Trophoblast cell (in vitro differentiated cells and primary cell): ENCODE results near the gene KRTAP2-4.

Experiments
- DNase-seq, 2 donors: peaks; one replicate each; pipeline ENCODE4 v3.0.0-alpha.2; 2016
- H2AFZ ChIP-seq: 2 replicates; pipeline ENCODE4 v1.6.1; 2013; ENCODE audit warnings: low read length, moderate library complexity, mild to moderate bottlenecking; ENCODE audit not compliant: insufficient read depth, poor library complexity
- H2AK5ac ChIP-seq: 2 replicates; pipeline ENCODE4 v1.6.1; 2013; ENCODE audit warnings: mild to moderate bottlenecking, low read length
- H2BK120ac ChIP-seq: 2 replicates; pipeline ENCODE4 v1.6.1; 2013; ENCODE audit warnings: low read length, mild to moderate bottlenecking, moderate library complexity; ENCODE audit not compliant: insufficient read depth, poor library complexity
- H2BK12ac ChIP-seq: 2 replicates; pipeline ENCODE4 v1.6.1; 2013; ENCODE audit warnings: mild to moderate bottlenecking, low read length, moderate library complexity
- H2BK5ac ChIP-seq: 2 replicates; pipeline ENCODE4 v1.6.1; 2013; ENCODE audit warnings: low read length, low read depth, moderate library complexity, mild to moderate bottlenecking; ENCODE audit not compliant: poor library complexity
- H3K14ac ChIP-seq: 2 replicates; pipeline ENCODE4 v1.6.1; 2013; ENCODE audit warnings: mild to moderate bottlenecking, low read length
- H3K18ac ChIP-seq: 2 replicates; pipeline ENCODE4 v1.6.1; 2013; ENCODE audit warnings: mild to moderate bottlenecking, low read length
- H3K23ac ChIP-seq: 2 replicates; pipeline ENCODE4 v1.6.1; 2013; ENCODE audit warnings: low read length
- H3K27ac ChIP-seq: 2 replicates; pipeline ENCODE4 v1.5.1; 2013; ENCODE audit warnings: low read depth, mild to moderate bottlenecking, inconsistent platforms, low read length, moderate library complexity
- H3K27me3 ChIP-seq: 2 replicates; pipeline ENCODE4 v1.6.1; 2013; ENCODE audit warnings: inconsistent platforms, mild to moderate bottlenecking, low read length, moderate library complexity; ENCODE audit not compliant: insufficient read depth
- H3K36me3 ChIP-seq, 2 experiments: 1 replicate in 1 of 2; 2 replicates in 1 of 2; pipeline ENCODE4 v1.6.1; 2013; ENCODE audit warnings: low read length in 2 of 2, mild to moderate bottlenecking in 2 of 2, moderate library complexity in 1 of 2; ENCODE audit not compliant: insufficient read depth in 2 of 2, control insufficient read depth in 1 of 2
- H3K4ac ChIP-seq: 2 replicates; pipeline ENCODE4 v1.6.1; 2013; ENCODE audit warnings: low read depth, mild to moderate bottlenecking, low read length, moderate library complexity
- H3K4me1 ChIP-seq, 2 experiments: 1 replicate in 1 of 2; 2 replicates in 1 of 2; pipeline ENCODE4 v1.6.1; 2013; ENCODE audit warnings: low read length in 2 of 2, mild to moderate bottlenecking in 2 of 2, moderate library complexity in 1 of 2; ENCODE audit not compliant: insufficient read depth in 2 of 2, control insufficient read depth in 1 of 2
- H3K4me2 ChIP-seq: 2 replicates; pipeline ENCODE4 v1.6.1; 2013; ENCODE audit warnings: inconsistent platforms, mild to moderate bottlenecking, low read length, moderate library complexity
- H3K4me3 ChIP-seq: 2 replicates; pipeline ENCODE4 v1.5.1; 2013; ENCODE audit warnings: mild to moderate bottlenecking, low read depth, low read length, inconsistent platforms
- H3K79me1 ChIP-seq: one replicate; pipeline ENCODE4 v1.6.1; 2013; ENCODE audit warnings: low read length
- H3K79me2 ChIP-seq: 2 replicates; pipeline ENCODE4 v1.6.1; 2013; ENCODE audit warnings: low read length, mild to moderate bottlenecking; ENCODE audit not compliant: control insufficient read depth, insufficient read depth, poor library complexity
- H3K9ac ChIP-seq: 2 replicates; pipeline ENCODE4 v1.6.1; 2013; ENCODE audit warnings: mild to moderate bottlenecking, low read length
- H3K9me3 ChIP-seq: 2 replicates; pipeline ENCODE4 v1.6.1; 2013; ENCODE audit warnings: low read depth, mild to moderate bottlenecking, control low read depth, inconsistent platforms, low read length; ENCODE audit not compliant: insufficient read depth
- H4K12ac ChIP-seq: 2 replicates; pipeline ENCODE4 v1.6.1; 2013; ENCODE audit warnings: low read depth, mild to moderate bottlenecking, low read length, moderate library complexity
- H4K8ac ChIP-seq: 2 replicates; pipeline ENCODE4 v1.6.1; 2013; ENCODE audit warnings: low read depth, mild to moderate bottlenecking, low read length, moderate library complexity
- H4K91ac ChIP-seq: one replicate; pipeline ENCODE4 v1.6.1; 2013; ENCODE audit warnings: low read depth, mild to moderate bottlenecking, low read length, moderate library complexity
- WGBS: extraction: QIAGEN DNeasy Blood & Tissue Kit; methylation state at CpG from one replicate; pipeline ENCODE4 v1.1.7; 2013; ENCODE audit warnings: missing lambda C conversion rate; ENCODE audit not compliant: insufficient read length, insufficient coverage; ENCODE audit errors: extremely low coverage; 5-methylcytosine and 5-hydroxymethylcytosine counted together

Gene KRTAP2-4

DNA sequence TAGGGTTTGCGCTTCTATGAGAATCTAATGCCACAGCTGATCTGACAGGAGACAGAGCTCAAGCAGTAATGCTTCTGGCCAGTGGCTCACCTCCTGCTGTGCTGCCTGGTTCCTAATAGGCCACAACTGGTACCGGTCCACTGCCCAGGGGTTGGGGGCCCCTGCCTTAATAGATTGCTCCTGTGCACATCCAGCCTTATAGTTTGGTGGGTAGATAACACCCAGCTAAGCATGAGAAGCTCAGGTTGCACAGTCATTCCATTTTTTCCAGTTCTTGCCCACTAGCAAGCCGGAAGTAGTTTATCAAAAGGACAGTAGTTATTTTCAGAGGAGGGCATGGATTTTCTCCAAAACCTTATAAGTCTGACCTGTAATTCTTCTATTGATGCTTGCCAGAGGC, 46.3 kb downstream of the KRTAP2-4 start:
- Histone ChIP-seq H2AFZ (no peak overlapping the region), H3K79me2 (no peaks in the 10 kb centered on the region), H3K27me3 (no peaks in the 10 kb centered on the region), H4K12ac (no peak overlapping the region), H3K9ac (no peak overlapping the region), H3K18ac (no peak overlapping the region), H4K91ac (no peak overlapping the region), H4K8ac (no peak overlapping the region), H2BK5ac (no peak overlapping the region), H3K4me2 (no peak overlapping the region), H2BK120ac (no peak overlapping the region), H3K9me3 (no peaks in the 10 kb centered on the region), H3K36me3 (no peaks in the 10 kb centered on the region), H3K4me3 (no peak overlapping the region), H2AK5ac (no peak overlapping the region), H3K4me1 (no peaks in the 10 kb centered on the region), H3K23ac (no peak overlapping the region), H3K14ac (no peak overlapping the region), H2BK12ac (no peak overlapping the region), H3K27ac (no peak overlapping the region), H3K79me1 (no peaks in the 10 kb centered on the region), H3K4ac (no peak overlapping the region)
- no peak for DNase-seq
- WGBS = no CpG with 5 or more reads among the region's 3 CpGs

DNA sequence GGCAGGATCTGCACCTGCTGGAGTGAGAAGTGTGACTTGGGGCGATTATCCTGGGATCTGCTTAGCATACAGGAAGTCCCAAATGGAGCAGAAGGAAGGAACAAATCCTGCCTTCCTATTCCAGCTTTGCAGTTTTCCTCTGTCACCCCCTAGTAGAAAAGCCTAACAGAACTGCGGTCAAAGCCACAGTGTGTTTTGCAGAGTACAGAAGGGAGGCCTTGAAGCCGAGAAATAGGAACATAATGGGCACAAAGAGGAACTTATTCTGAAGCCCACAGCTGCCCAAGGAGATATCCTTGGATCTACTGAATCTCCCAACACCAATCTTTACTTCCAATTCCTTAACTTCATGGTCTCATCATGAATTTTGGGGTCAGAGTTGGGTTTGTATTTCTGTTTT, 47.1 kb downstream of the KRTAP2-4 start:
- Histone ChIP-seq H4K8ac (no peak overlapping the region), H4K12ac (no peak overlapping the region), H3K4me2 (no peak overlapping the region), H3K4me1 (no peaks in the 10 kb centered on the region), H2AFZ (no peak overlapping the region), H3K18ac (no peak overlapping the region), H3K9me3 (no peaks in the 10 kb centered on the region), H3K4ac (no peak overlapping the region), H3K23ac (no peak overlapping the region), H3K36me3 (no peaks in the 10 kb centered on the region), H3K79me2 (no peaks in the 10 kb centered on the region), H3K27ac (no peak overlapping the region), H2BK12ac (no peak overlapping the region), H4K91ac (no peak overlapping the region), H3K9ac (no peak overlapping the region), H2AK5ac (no peak overlapping the region), H3K14ac (no peak overlapping the region), H2BK5ac (no peak overlapping the region), H3K79me1 (no peaks in the 10 kb centered on the region), H3K4me3 (no peak overlapping the region), H3K27me3 (no peaks in the 10 kb centered on the region), H2BK120ac (no peak overlapping the region)
- no peak for DNase-seq
- no CpG with 5 or more reads among the region's 3 CpGs for WGBS

GRCh38 chr17:41016578-41017215, 49.0 kb downstream of the KRTAP2-4 start:
- Histone ChIP-seq H3K27ac (no peak overlapping the region), H2BK12ac (no peak overlapping the region), H3K27me3 (no peaks in the 10 kb centered on the region), H2BK5ac (no peak overlapping the region), H3K23ac (no peak overlapping the region), H3K79me1 (no peaks in the 10 kb centered on the region), H2AFZ (no peak overlapping the region), H2BK120ac (no peak overlapping the region), H3K18ac (no peak overlapping the region), H3K4me1 (no peaks in the 10 kb centered on the region), H4K8ac (no peak overlapping the region), H4K12ac (no peak overlapping the region), H3K14ac (no peak overlapping the region), H3K4ac (no peak overlapping the region), H4K91ac (no peak overlapping the region), H3K36me3 (no peaks in the 10 kb centered on the region), H3K4me2 (no peak overlapping the region), H3K4me3 (no peak overlapping the region), H3K79me2 (no peaks in the 10 kb centered on the region), H3K9ac (no peak overlapping the region), H3K9me3 (no peaks in the 10 kb centered on the region), H2AK5ac (no peak overlapping the region)
- no CpG with 5 or more reads among the region's 13 CpGs for WGBS
- no peak for DNase-seq

- Histone ChIP-seq H3K14ac (no peak overlapping the region), H3K23ac (no peak overlapping the region), H2BK5ac (no peak overlapping the region), H3K4me3 (no peak overlapping the region), H2AFZ (no peak overlapping the region), H4K8ac (no peak overlapping the region), H2AK5ac (no peak overlapping the region), H3K36me3 (no peaks in the 10 kb centered on the region), H3K9me3 (no peaks in the 10 kb centered on the region), H3K79me1 (no peaks in the 10 kb centered on the region), H4K91ac (no peak overlapping the region), H2BK120ac (no peak overlapping the region), H3K27me3 (no peaks in the 10 kb centered on the region), H3K79me2 (no peaks in the 10 kb centered on the region), H3K9ac (no peak overlapping the region), H3K18ac (no peak overlapping the region), H3K4me2 (no peak overlapping the region), H3K27ac (no peak overlapping the region), H2BK12ac (no peak overlapping the region), H3K4me1 (no peaks in the 10 kb centered on the region), H3K4ac (no peak overlapping the region), H4K12ac (no peak overlapping the region)
- no peak for DNase-seq
- no CpG with 5 or more reads among the region's 7 CpGs for WGBS
Measured at GRCh38 chr17:41015454-41015853, 50.2 kb downstream of the KRTAP2-4 start.
